Neuronal stem cell (in vitro differentiated cells): ENCODE data around the gene MYBBP1A.

Experiments used
- DNase-seq: peaks from one replicate; pipeline ENCODE4 v3.0.0-alpha.2; 2013; ENCODE audit warnings: low spot score
- H2AFZ ChIP-seq: one replicate; pipeline ENCODE4 v1.6.1; 2013; ENCODE audit warnings: mild to moderate bottlenecking, low read length, inconsistent platforms
- H2AK5ac ChIP-seq: 2 replicates; pipeline ENCODE4 v1.6.1; 2013; ENCODE audit warnings: low read depth, mild to moderate bottlenecking, inconsistent platforms, low read length, moderate library complexity, mixed read lengths
- H2BK120ac ChIP-seq: 2 replicates; pipeline ENCODE4 v1.6.1; 2013; ENCODE audit warnings: low read depth, mild to moderate bottlenecking, inconsistent platforms, low read length, moderate library complexity, mixed read lengths
- H2BK12ac ChIP-seq: one replicate; pipeline ENCODE4 v1.6.1; 2013; ENCODE audit warnings: low read length, inconsistent platforms
- H2BK15ac ChIP-seq: 2 replicates; pipeline ENCODE4 v1.6.1; 2013; ENCODE audit warnings: mild to moderate bottlenecking, low read length, inconsistent platforms, mixed read lengths
- H2BK5ac ChIP-seq: one replicate; pipeline ENCODE4 v1.6.1; 2013; ENCODE audit warnings: inconsistent platforms, mild to moderate bottlenecking, low read length, moderate library complexity
- H3K14ac ChIP-seq: one replicate; pipeline ENCODE4 v1.6.1; 2013; ENCODE audit warnings: low read length, inconsistent platforms
- H3K18ac ChIP-seq: 2 replicates; pipeline ENCODE4 v1.6.1; 2013; ENCODE audit warnings: low read length, inconsistent platforms
- H3K23ac ChIP-seq: 2 replicates; pipeline ENCODE4 v1.6.1; 2013; ENCODE audit warnings: low read depth, mild to moderate bottlenecking, mixed read lengths, low read length, inconsistent platforms; ENCODE audit not compliant: poor library complexity
- H3K27ac ChIP-seq: replicated peaks from 3 replicates; pipeline ENCODE4 v1.5.1; 2013; ENCODE audit warnings: low read length, inconsistent platforms
- H3K27me3 ChIP-seq, 3 experiments: 2 replicates each; pipeline ENCODE4 v1.6.1; 2013; ENCODE audit warnings: low read length in 3 of 3, mild to moderate bottlenecking in 2 of 3, inconsistent platforms in 1 of 3, low read depth in 1 of 3, mixed read lengths in 1 of 3, moderate library complexity in 1 of 3; ENCODE audit not compliant: control insufficient read depth in 3 of 3, insufficient read depth in 3 of 3
- H3K36me3 ChIP-seq, 2 donors: replicated peaks in 1 of 2; 2 replicates each; pipeline ENCODE4 v1.6.1; 2013; ENCODE audit warnings: low read length in 2 of 2; ENCODE audit not compliant: control insufficient read depth in 2 of 2, insufficient read depth in 2 of 2
- H3K4ac ChIP-seq: 2 replicates; pipeline ENCODE4 v1.6.1; 2013; ENCODE audit warnings: inconsistent platforms, mild to moderate bottlenecking, low read length, moderate library complexity
- H3K4me1 ChIP-seq, 2 donors: 1 replicate in 1 of 2; 2 replicates in 1 of 2; pipeline ENCODE4 v1.6.1; 2013; ENCODE audit warnings: low read length in 2 of 2, low read depth in 1 of 2; ENCODE audit not compliant: control insufficient read depth in 2 of 2, insufficient read depth in 1 of 2
- H3K4me2 ChIP-seq: one replicate; pipeline ENCODE4 v1.6.1; 2013; ENCODE audit warnings: mild to moderate bottlenecking, low read length, inconsistent platforms; ENCODE audit not compliant: insufficient read depth, poor library complexity, severe bottlenecking
- H3K4me3 ChIP-seq, 2 donors: 2 replicates each; pipeline ENCODE4 v1.5.1; 2013; ENCODE audit warnings: low read length in 2 of 2, mild to moderate bottlenecking in 2 of 2, inconsistent platforms in 1 of 2, moderate library complexity in 1 of 2
- H3K79me1 ChIP-seq: one replicate; pipeline ENCODE4 v1.6.1; 2013; ENCODE audit warnings: low read depth, mild to moderate bottlenecking, inconsistent platforms, low read length, moderate library complexity
- H3K9ac ChIP-seq: one replicate; pipeline ENCODE4 v1.6.1; 2013; ENCODE audit warnings: mild to moderate bottlenecking, low read depth, low read length, inconsistent platforms; ENCODE audit not compliant: poor library complexity
- H3K9me3 ChIP-seq, 2 donors: replicated peaks in 1 of 2; 2 replicates each; pipeline versions ENCODE3 to v1.6.1; 2013; ENCODE audit warnings: low read length in 2 of 2, mild to moderate bottlenecking in 2 of 2, inconsistent platforms in 1 of 2, low read depth in 1 of 2, mixed read lengths in 1 of 2, moderate library complexity in 1 of 2; ENCODE audit not compliant: control insufficient read depth in 2 of 2, insufficient read depth in 1 of 2
- H4K8ac ChIP-seq: one replicate; pipeline ENCODE4 v1.6.1; 2013; ENCODE audit warnings: low read depth, mild to moderate bottlenecking, inconsistent platforms, low read length, moderate library complexity
- H4K91ac ChIP-seq: one replicate; pipeline ENCODE4 v1.6.1; 2013; ENCODE audit warnings: low read length, low read depth, mild to moderate bottlenecking, inconsistent platforms; ENCODE audit not compliant: poor library complexity
- WGBS, 2 donors: extraction: QIAGEN DNeasy Blood & Tissue Kit; methylation state at CpG; one replicate each; pipeline ENCODE4 v1.1.7; 2013; ENCODE audit warnings: missing lambda C conversion rate in 2 of 2, mixed read lengths in 1 of 2; ENCODE audit not compliant: insufficient read length in 2 of 2, insufficient replicate concordance in 1 of 2; ENCODE audit errors: extremely low coverage in 2 of 2; 5-methylcytosine and 5-hydroxymethylcytosine counted together

Gene MYBBP1A

DNA sequence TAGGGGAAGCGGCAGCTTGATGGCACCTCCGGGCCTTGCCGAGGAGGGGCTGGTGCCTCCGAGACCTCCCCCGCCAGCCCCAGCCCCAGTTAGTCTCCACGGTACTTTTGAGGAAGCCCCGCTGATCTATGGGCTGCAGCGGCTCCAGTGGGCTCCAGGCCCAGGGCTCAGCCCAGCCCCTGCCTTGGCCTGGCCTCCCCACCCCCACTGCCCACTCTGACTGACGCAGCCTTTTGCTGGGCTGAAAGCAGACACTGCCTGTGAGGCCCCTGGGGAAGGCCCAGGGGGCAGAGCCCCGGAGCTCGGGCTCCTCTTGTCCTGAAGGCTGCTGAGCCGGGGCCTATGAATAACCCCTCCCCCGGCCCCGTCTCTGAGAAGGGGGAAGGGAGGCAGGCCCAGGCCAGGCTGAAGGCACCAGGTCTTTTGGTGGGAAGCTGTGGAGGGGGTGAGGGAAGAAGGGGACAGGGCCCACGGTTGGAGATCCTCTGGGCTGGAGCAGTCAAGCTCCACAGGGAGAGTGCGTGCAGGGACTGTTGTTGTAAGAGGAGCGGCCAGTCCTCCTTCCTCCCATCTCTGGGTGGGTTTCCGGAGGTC is 21.6 kb upstream of the MYBBP1A start:
- Histone ChIP-seq H3K9me3 (peaks cover 0 to 2% of the 10 kb centered on the region in 2 donors), H3K4me3 (no peak overlapping the region), H4K8ac (peak overlapping the region; percentile 94), H3K14ac (no peak overlapping the region), H2BK120ac (peak overlapping the region; percentile 99), H2AFZ (peak overlapping the region; percentile 91), H3K27me3 (peaks cover 0 to 23% (median 0%) of the 10 kb centered on the region in 3 experiments), H4K91ac (peak overlapping the region; percentile 99), H3K79me1 (peaks cover 4% of the 10 kb centered on the region), H3K4me1 (peaks cover 17 to 18% of the 10 kb centered on the region in 2 donors), H3K23ac (no peak overlapping the region), H3K9ac (peak overlapping the region; percentile 61), H2BK15ac (peak overlapping the region; percentile 90), H3K27ac (peak overlapping the region; percentile 84), H2BK12ac (peak overlapping the region; percentile 12), H2AK5ac (peak overlapping the region; percentile 100), H3K4me2 (no peak overlapping the region), H3K18ac (peak overlapping the region; percentile 98), H2BK5ac (peak overlapping the region; percentile 98), H3K36me3 (no peaks in the 10 kb centered on the region), H3K4ac (peak overlapping the region; percentile 17)
- DNase-seq: peak; percentile 65
- WGBS, 2 donors: no CpG with 5 or more reads among the region's 18 CpGs

DNA sequence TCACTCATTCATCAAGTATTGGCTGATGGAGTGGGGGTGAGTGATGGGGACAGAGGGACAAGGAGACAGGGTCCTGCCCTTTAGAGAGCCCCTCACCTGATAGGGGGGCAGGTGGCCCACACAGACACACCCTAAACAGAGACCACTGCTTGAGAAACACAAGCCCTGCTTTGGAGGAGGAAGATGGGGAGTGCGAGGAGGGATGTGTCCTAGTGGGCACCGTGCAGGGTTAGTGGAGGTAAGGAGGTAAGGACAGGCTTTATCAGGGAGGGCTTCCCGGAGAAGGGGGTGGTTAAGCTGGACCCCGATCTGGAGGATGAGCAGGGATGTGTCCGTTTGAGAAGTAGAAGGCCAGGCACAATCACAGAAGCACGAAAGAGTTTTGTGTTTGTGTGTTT is 21.0 kb upstream of the MYBBP1A start:
- Histone ChIP-seq H3K14ac (peak overlapping the region; percentile 59), H3K4me2 (no peak overlapping the region), H3K79me1 (peaks cover 3% of the 10 kb centered on the region), H2BK12ac (peak overlapping the region; percentile 95), H4K91ac (peak overlapping the region; percentile 99), H3K9ac (peak overlapping the region; percentile 35), H3K18ac (peak overlapping the region; percentile 97), H3K9me3 (peaks cover 0 to 2% of the 10 kb centered on the region in 2 donors), H3K4ac (peak overlapping the region; percentile 77), H2AFZ (peak overlapping the region; percentile 91), H3K27ac (peak overlapping the region; percentile 84), H2BK5ac (peak overlapping the region; percentile 98), H3K4me1 (peaks cover 16 to 17% of the 10 kb centered on the region in 2 donors), H3K4me3 (no peak overlapping the region), H2BK120ac (peak overlapping the region; percentile 99), H3K27me3 (peaks cover 0 to 16% (median 0%) of the 10 kb centered on the region in 3 experiments), H2BK15ac (peak overlapping the region; percentile 90), H2AK5ac (peak overlapping the region; percentile 100), H3K36me3 (no peaks in the 10 kb centered on the region), H4K8ac (no peak overlapping the region), H3K23ac (no peak overlapping the region)
- WGBS, 2 donors: no CpG with 5 or more reads among the region's 6 CpGs
- DNase-seq: no peak

DNA sequence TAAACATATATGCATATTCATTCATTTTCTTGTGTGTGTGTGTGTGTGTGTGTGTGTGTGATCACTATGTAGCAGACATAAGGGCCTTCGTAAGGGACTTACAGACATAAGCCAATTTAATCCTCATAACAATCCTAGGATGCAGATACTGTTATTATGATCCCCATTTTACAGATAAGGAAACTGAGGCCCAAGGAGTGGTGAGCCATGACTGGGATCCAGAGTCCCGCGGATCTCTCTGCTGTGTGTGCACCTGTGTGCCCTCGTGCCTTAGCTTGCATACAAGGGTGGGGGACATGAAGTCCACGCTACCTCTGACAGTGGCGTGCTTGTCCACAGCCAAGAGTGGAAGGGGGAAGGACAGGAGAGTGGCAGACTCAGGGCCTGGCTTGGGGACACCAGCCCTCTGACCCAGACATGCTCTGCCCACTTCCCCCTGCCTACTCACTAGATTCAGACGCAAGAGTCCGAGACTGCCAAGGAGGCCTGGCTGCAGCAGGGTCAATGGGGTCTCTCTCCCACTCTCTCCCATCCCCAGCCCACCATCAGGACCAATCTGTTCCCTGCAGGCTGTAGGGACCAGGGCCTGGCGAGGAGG is 19.4 kb upstream of the MYBBP1A start:
- H3K14ac ChIP-seq: no peak overlapping the region
- H2BK5ac ChIP-seq: no peak overlapping the region
- no peak for DNase-seq
- H3K36me3 ChIP-seq: no peaks in the 10 kb centered on the region
- H2AFZ ChIP-seq: no peak overlapping the region
- no peak overlapping the region for H4K8ac ChIP-seq
- no peak overlapping the region for H2AK5ac ChIP-seq
- H3K18ac ChIP-seq: peak overlapping the region; percentile 76
- H3K27ac ChIP-seq: no peak overlapping the region
- no peak overlapping the region for H3K4ac ChIP-seq
- H3K4me2 ChIP-seq: no peak overlapping the region
- H3K4me1 ChIP-seq: peaks cover 17 to 19% of the 10 kb centered on the region in 2 donors
- H3K23ac ChIP-seq: no peak overlapping the region
- peaks cover 0 to 2% of the 10 kb centered on the region in 2 donors for H3K9me3 ChIP-seq
- no peak overlapping the region for H2BK15ac ChIP-seq
- H3K9ac ChIP-seq: no peak overlapping the region
- H3K79me1 ChIP-seq: no peaks in the 10 kb centered on the region
- H3K4me3 ChIP-seq: no peak overlapping the region
- peaks cover 0 to 3% (median 0%) of the 10 kb centered on the region in 3 experiments for H3K27me3 ChIP-seq
- peak overlapping the region; percentile 2 for H2BK12ac ChIP-seq
- H4K91ac ChIP-seq: no peak overlapping the region
- H2BK120ac ChIP-seq: no peak overlapping the region
- WGBS, 2 donors: no CpG with 5 or more reads among the region's 9 CpGs

DNA sequence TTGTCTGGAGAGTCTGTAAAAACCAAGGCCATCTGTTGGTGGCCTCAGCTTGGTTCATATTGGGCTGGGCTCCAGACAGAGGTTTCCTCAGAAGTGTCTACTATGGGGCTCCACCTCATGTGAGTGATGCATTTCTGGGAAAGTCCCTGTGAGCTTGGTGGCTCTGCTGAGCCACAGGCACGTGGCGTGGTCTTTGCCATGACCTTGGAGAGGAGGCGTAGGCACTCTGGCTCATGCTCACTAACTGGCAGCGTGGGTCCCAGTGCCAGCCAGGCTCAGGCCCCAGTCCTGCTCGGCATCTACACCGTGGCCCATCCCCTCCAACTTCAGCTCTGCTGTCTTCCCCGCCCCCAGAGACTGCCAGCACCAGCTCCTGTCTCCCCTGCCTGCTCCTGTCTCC is 18.5 kb upstream of the MYBBP1A start:
- no peak overlapping the region for H3K14ac ChIP-seq
- H3K27ac ChIP-seq: no peak overlapping the region
- peak overlapping the region; percentile 79 for H2BK12ac ChIP-seq
- no peak overlapping the region for H4K91ac ChIP-seq
- H3K27me3 ChIP-seq: peaks cover 0 to 3% (median 0%) of the 10 kb centered on the region in 3 experiments
- peak overlapping the region; percentile 73 for H3K9ac ChIP-seq
- no peak overlapping the region for H4K8ac ChIP-seq
- H2AFZ ChIP-seq: no peak overlapping the region
- no peaks in the 10 kb centered on the region for H3K79me1 ChIP-seq
- H3K4ac ChIP-seq: no peak overlapping the region
- peak overlapping the region; percentile 88 for H3K18ac ChIP-seq
- H2BK5ac ChIP-seq: no peak overlapping the region
- peak overlapping the region; percentile 79 for H2BK15ac ChIP-seq
- no peak overlapping the region for H2BK120ac ChIP-seq
- no CpG with 5 or more reads among the region's 7 CpGs for WGBS, 2 donors
- H3K4me3 ChIP-seq: no peak overlapping the region
- no peak overlapping the region for H3K23ac ChIP-seq
- H3K4me2 ChIP-seq: no peak overlapping the region
- no peaks in the 10 kb centered on the region for H3K36me3 ChIP-seq
- H2AK5ac ChIP-seq: no peak overlapping the region
- no peak for DNase-seq
- H3K9me3 ChIP-seq: no peaks in the 10 kb centered on the region
- H3K4me1 ChIP-seq: peaks cover 17 to 21% of the 10 kb centered on the region in 2 donors
